ENCODE measurements around the gene DIDO1. TPM values are rescaled to one million over a fixed set of nuclear protein-coding genes. Genes with fewer than 3 reads are reported as not detected.

The DIDO1 gene
- total and polyA plus RNA-seq, 2 of the 13 experiments (the other 11 are each of a cell fraction or from before 2014, with no cell fraction given), result 75.0 to 75.1 TPM

GRCh38 chr20:62832212-62832922 lies 93.9 kb downstream of the DIDO1 start (continued):
- TF ChIP-seq ZBTB40 (IDR thresholded peaks at IDR 0.05), result no peak
- TF ChIP-seq ZBTB40 (CRISPR knock-in tag; IDR thresholded peaks at IDR 0.05), result peak; percentile 13; the same call in 1 of the 2 replicates
- TF ChIP-seq MNT (IDR thresholded peaks at IDR 0.05), result no peak
- no peak for TF ChIP-seq ZNF776 (CRISPR knock-in tag; IDR thresholded peaks at IDR 0.05)
- no peak for TF ChIP-seq ZNF83 (CRISPR knock-in tag; IDR thresholded peaks at IDR 0.05; ENCODE audit: borderline replicate concordance)
- peak; percentile 58; the same call in 1 of the 2 replicates for TF ChIP-seq RBFOX2 (IDR thresholded peaks at IDR 0.05; ENCODE audit: low read depth, low read length)
- no peak for TF ChIP-seq CENPX (CRISPR knock-in tag; IDR thresholded peaks at IDR 0.05)
- no peak for TF ChIP-seq SNAPC4 (CRISPR knock-in tag; IDR thresholded peaks at IDR 0.05)
- TF ChIP-seq SRY (CRISPR knock-in tag; IDR thresholded peaks at IDR 0.05), result no peak
- TF ChIP-seq STAT5B (CRISPR knock-in tag; IDR thresholded peaks at IDR 0.05), result no peak
- TF ChIP-seq ZFX (CRISPR knock-in tag; IDR thresholded peaks at IDR 0.05; ENCODE audit: low read depth), result peak; percentile 29; the same call in 1 of the 2 replicates

Measured in HepG2 (cell line).